HL-60/S4 treated with phorbol 12-myristate 13-acetate at 8.2 ng/mL for 4 days and 3 days (cell line): Measurements from ENCODE around the gene FOXL2.

ENCODE experiments used
- in situ Hi-C: fragments of 300-500 bp; cut with MboI; formaldehyde crosslinking; loops from 2 replicates; pipeline ENCODE4 v1.15.0; 2022; ENCODE audit warnings: low sequenced_read_pairs

The FOXL2 gene

GRCh38 chr3:138901567-138901966 lies 45.4 kb downstream of the FOXL2 start:
- in situ Hi-C loops = no loop called here

- in situ Hi-C loops = no loop called here
Observed at GRCh38 chr3:138899351-138899991, 47.5 kb downstream of the FOXL2 start.

GRCh38 chr3:138898708-138899107 lies 48.2 kb downstream of the FOXL2 start:
- in situ Hi-C loops = no loop called here

GRCh38 chr3:138898301-138898700 lies 48.6 kb downstream of the FOXL2 start:
- in situ Hi-C loops = no loop called here
